HCT116 (cell line): ENCODE measurements around the gene TPM2. TPM values are rescaled to one million over a fixed set of nuclear protein-coding genes. Genes with fewer than 3 reads are reported as not detected.

Experiments
- ATAC-seq: fragments of 200-7000 bp; cut with Tn5 transposase; 2 replicates; pipeline ENCODE4 v1.9.1; 2020; ENCODE audit warnings: mild to moderate bottlenecking, moderate library complexity
- BruUV-seq: library from RNA; stranded (reverse); fragments of 400-500 nt; replicated peaks from 2 replicates; lab custom pipeline; 2021; lab: Mats Ljungman, UMichigan
- CTCF ChIA-PET: fragments of 300-600 bp; sonication (Branson Sonifier 250); formaldehyde crosslinking; loops from one replicate; lab custom pipeline; 2021; ENCODE audit warnings: antibody characterized with exemption; lab: Charles Lee
- POLR2A ChIA-PET: fragments of 300-600, 350-600 bp; sonication (Branson Sonifier 250); formaldehyde crosslinking; loops from one replicate; lab custom pipeline; 2021; ENCODE audit warnings: antibody characterized with exemption; lab: Charles Lee
- RAD21 ChIA-PET, 2 experiments: fragments of 300-600 bp; sonication (Branson Sonifier 250); formaldehyde crosslinking; loops; one replicate each; lab custom pipeline; 2023; ENCODE audit warnings: low total read pairs in 2 of 2; ENCODE audit not compliant: uncharacterized antibody in 2 of 2, unreplicated experiment in 2 of 2, low non-redundant PET in 1 of 2; lab: Charles Lee
- DNase-seq: peaks from one replicate; pipeline ENCODE4 v3.0.0-alpha.2; 2010; ENCODE audit warnings: low read depth, low spot score
- H2AFZ ChIP-seq: fragments of 200-600 bp; shearing (Covaris generic), sonication (generic); 2 replicates; pipeline ENCODE4 v1.6.1; 2017; ENCODE audit warnings: low read depth, mixed run types, mixed read lengths, antibody characterized with exemption, low read length; ENCODE audit not compliant: poor library complexity, severe bottlenecking
- H3K27ac ChIP-seq: 2 replicates; pipeline ENCODE4 v1.5.1; 2012; ENCODE audit warnings: low read depth, low read length
- H3K27me3 ChIP-seq: fragments of 200-600 bp; sonication (generic); 2 replicates; pipeline ENCODE4 v1.6.1; 2016; ENCODE audit warnings: mixed run types, low read length, mixed read lengths; ENCODE audit not compliant: insufficient read depth
- H3K36me3 ChIP-seq, 2 experiments: fragments of 200-500 bp in 1 of 2; fragments of 200-600 bp in 1 of 2; sonication (Bioruptor generic) in 1 of 2; sonication (generic) in 1 of 2; 2 replicates each; pipeline versions ENCODE4 v1.5.1 to v1.6.1; 2014 to 2016; ENCODE audit warnings: low read length in 2 of 2, inconsistent platforms in 1 of 2, mixed read lengths in 1 of 2, mixed run types in 1 of 2; ENCODE audit not compliant: insufficient read depth in 2 of 2, control insufficient read depth in 1 of 2
- H3K4me1 ChIP-seq, 2 experiments: fragments of 200-600 bp in 1 of 2; sonication (generic) in 1 of 2; 2 replicates each; pipeline versions ENCODE4 v1.5.1 to v1.6.1; 2012 to 2017; ENCODE audit warnings: low read length in 2 of 2, inconsistent platforms in 1 of 2, mild to moderate bottlenecking in 1 of 2, mixed read lengths in 1 of 2, mixed run types in 1 of 2, moderate library complexity in 1 of 2; ENCODE audit not compliant: insufficient read depth in 2 of 2, control insufficient read depth in 1 of 2
- H3K4me2 ChIP-seq: fragments of 200-600 bp; sonication (generic); 2 replicates; pipeline ENCODE4 v1.6.1; 2017; ENCODE audit warnings: mixed run types, low read length, mixed read lengths
- H3K4me3 ChIP-seq, 2 experiments: fragments of 200-600 bp in 1 of 2; sonication (generic) in 1 of 2; replicated peaks in 1 of 2; 2 replicates each; pipeline ENCODE4 v1.5.1; 2011 to 2016; ENCODE audit warnings: low read length in 2 of 2, control low read depth in 1 of 2, low read depth in 1 of 2, mild to moderate bottlenecking in 1 of 2, mixed read lengths in 1 of 2, mixed run types in 1 of 2
- H3K79me2 ChIP-seq: fragments of 200-600 bp; sonication (generic); 2 replicates; pipeline ENCODE4 v1.6.1; 2017; ENCODE audit warnings: mild to moderate bottlenecking, mixed run types, low read length, moderate library complexity, mixed read lengths; ENCODE audit not compliant: insufficient read depth
- H3K9ac ChIP-seq: fragments of 200-600 bp; sonication (generic); 2 replicates; pipeline ENCODE4 v1.6.1; 2016; ENCODE audit warnings: low read length, mixed read lengths
- H3K9me2 ChIP-seq: fragments of 200-600 bp; sonication (generic), shearing (Covaris generic); 2 replicates; pipeline ENCODE4 v1.6.1; 2017; ENCODE audit warnings: mixed run types, mild to moderate bottlenecking, moderate library complexity; ENCODE audit not compliant: insufficient read depth
- H3K9me3 ChIP-seq, 2 experiments: fragments of 200-500 bp in 1 of 2; fragments of 200-600 bp in 1 of 2; sonication (Bioruptor generic) in 1 of 2; sonication (generic) in 1 of 2; 2 replicates each; pipeline ENCODE4 v1.6.1; 2014 to 2017; ENCODE audit warnings: low read length in 2 of 2, mixed read lengths in 2 of 2, inconsistent platforms in 1 of 2, low read depth in 1 of 2, mild to moderate bottlenecking in 1 of 2, mixed run types in 1 of 2, moderate library complexity in 1 of 2; ENCODE audit not compliant: control insufficient read depth in 1 of 2, insufficient read depth in 1 of 2
- H4K20me1 ChIP-seq: fragments of 200-600 bp; sonication (generic), shearing (Covaris generic); 2 replicates; pipeline ENCODE4 v1.6.1; 2017; ENCODE audit warnings: mixed run types, mild to moderate bottlenecking, moderate library complexity; ENCODE audit not compliant: insufficient read depth
- CBX3 ChIP-seq: IDR thresholded peaks from 2 replicates; pipeline ENCODE4 v1.6.1; 2012; ENCODE audit warnings: low read depth
- CEBPB ChIP-seq: IDR thresholded peaks from 2 replicates; pipeline ENCODE4 v1.6.1; 2012; ENCODE audit warnings: low read depth
- EGR1 ChIP-seq: IDR thresholded peaks from 2 replicates; pipeline ENCODE4 v1.6.1; 2012; ENCODE audit warnings: low read depth
- ELF1 ChIP-seq: IDR thresholded peaks from 2 replicates; pipeline ENCODE4 v1.6.1; 2012; ENCODE audit warnings: low read depth, borderline replicate concordance
- EZH2 ChIP-seq: fragments of 200-600 bp; sonication (generic); IDR thresholded peaks from 2 replicates; pipeline ENCODE4 v1.6.1; 2017; ENCODE audit warnings: antibody characterized with exemption, mixed run types
- EZH2phosphoT487 ChIP-seq: fragments of 200-600 bp; IDR thresholded peaks from 2 replicates; pipeline ENCODE4 v1.6.1; 2018; ENCODE audit warnings: antibody characterized with exemption, borderline replicate concordance
- FOSL1 ChIP-seq: IDR thresholded peaks from 2 replicates; pipeline ENCODE4 v1.6.1; 2012; ENCODE audit warnings: low read depth
- JUND ChIP-seq: IDR thresholded peaks from 2 replicates; pipeline ENCODE4 v1.6.1; 2012
- POLR2A ChIP-seq: IDR thresholded peaks from 2 replicates; pipeline ENCODE4 v1.7.0; 2011; ENCODE audit warnings: borderline replicate concordance; ENCODE audit not compliant: insufficient read depth, insufficient read length; ENCODE audit errors: extremely low read depth
- POLR2AphosphoS5 ChIP-seq: IDR thresholded peaks from 2 replicates; pipeline ENCODE4 v1.6.1; 2011; ENCODE audit warnings: mild to moderate bottlenecking, low read depth, low read length, moderate library complexity
- SIN3A ChIP-seq: IDR thresholded peaks from 2 replicates; pipeline ENCODE4 v1.6.1; 2012; ENCODE audit warnings: low read depth
- SP1 ChIP-seq: IDR thresholded peaks from 2 replicates; pipeline ENCODE4 v1.6.1; 2012; ENCODE audit warnings: low read depth
- SRF ChIP-seq: IDR thresholded peaks from 2 replicates; pipeline ENCODE4 v1.6.1; 2012; ENCODE audit warnings: low read depth
- TCF7L2 ChIP-seq: IDR thresholded peaks from 2 replicates; pipeline ENCODE4 v1.7.0; 2011; ENCODE audit warnings: borderline replicate concordance, inconsistent platforms; ENCODE audit not compliant: insufficient read depth, insufficient read length; ENCODE audit errors: extremely low read depth
- YY1 ChIP-seq: IDR thresholded peaks from 2 replicates; pipeline ENCODE4 v1.6.1; 2011; ENCODE audit warnings: low read length, low read depth, moderate library complexity, mild to moderate bottlenecking; ENCODE audit not compliant: insufficient replicate concordance; ENCODE audit errors: extremely low read depth
- ZFX ChIP-seq: fragments of 450-650 bp; IDR thresholded peaks from 2 replicates; pipeline ENCODE4 v1.6.1; 2017
- intact Hi-C: fragments of 100-400 bp; cut with micrococcal nuclease; formaldehyde crosslinking; loops from 2 replicates; pipeline ENCODE4 v1.10.0; 2022
- total RNA-seq: library from RNA; stranded (reverse); gene quantifications from one replicate; pipeline ENCODE4 v1.2.1, GENCODE V29; 2021; ENCODE audit not compliant: unreplicated experiment
- TF ChIP-seq, protein P1 (sequence below): IDR thresholded peaks from 2 replicates; pipeline ENCODE4 v1.6.1; 2012
- TF ChIP-seq, protein P2 (sequence below), 3 experiments: fragments of 200-600 bp in 1 of 3; sonication (generic) in 1 of 3; IDR thresholded peaks in 2 of 3; conservative IDR thresholded peaks in 1 of 3; 2 replicates each; pipeline ENCODE4 v1.5.1; 2012 to 2017; ENCODE audit warnings: low read depth in 2 of 3, low read length in 2 of 3, antibody characterized with exemption in 1 of 3, borderline replicate concordance in 1 of 3, control low read depth in 1 of 3, mild to moderate bottlenecking in 1 of 3, mixed read lengths in 1 of 3, mixed run types in 1 of 3, moderate library complexity in 1 of 3; ENCODE audit not compliant: insufficient read depth in 1 of 3

Gene TPM2
- total RNA-seq, 1 experiment from 2014 or later: 278 TPM

DNA sequence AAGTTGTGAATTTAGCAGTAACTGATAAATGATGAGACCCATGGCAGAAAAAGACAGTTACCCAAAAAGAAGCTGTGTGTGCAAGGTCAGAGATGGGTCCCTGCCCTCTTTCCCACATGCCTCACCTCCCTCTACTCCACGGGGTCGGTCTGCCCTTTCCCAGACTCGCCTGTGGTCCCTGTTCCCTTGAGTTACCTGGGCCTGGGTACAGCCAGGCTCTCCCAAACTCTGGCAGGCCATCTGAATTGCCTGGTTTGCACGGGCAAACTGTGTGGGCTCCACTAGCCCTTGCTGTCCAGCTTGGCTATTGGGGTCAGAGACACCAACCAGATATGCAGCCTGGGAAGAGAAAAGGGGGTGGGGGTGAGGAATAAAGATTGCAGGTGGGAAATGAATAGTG is 18.4 kb upstream of the TPM2 start:
- CTCF ChIA-PET: no interaction called here
- no peak overlapping the region for H2AFZ ChIP-seq
- DNase-seq: no peak
- BruUV-seq: no TSS peak
- ATAC-seq: no peak
- RAD21 ChIA-PET: no interaction called here
- no peak overlapping the region for H3K27ac ChIP-seq
- H4K20me1 ChIP-seq: no peaks in the 10 kb centered on the region
- H3K4me1 ChIP-seq: no peaks in the 10 kb centered on the region
- H3K9ac ChIP-seq: no peak overlapping the region
- no peaks in the 10 kb centered on the region for H3K27me3 ChIP-seq
- no peaks in the 10 kb centered on the region for H3K79me2 ChIP-seq
- no peaks in the 10 kb centered on the region for H3K9me2 ChIP-seq
- TF ChIP-seq, protein P1, sequence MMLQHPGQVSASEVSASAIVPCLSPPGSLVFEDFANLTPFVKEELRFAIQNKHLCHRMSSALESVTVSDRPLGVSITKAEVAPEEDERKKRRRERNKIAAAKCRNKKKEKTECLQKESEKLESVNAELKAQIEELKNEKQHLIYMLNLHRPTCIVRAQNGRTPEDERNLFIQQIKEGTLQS: no peak
- TF ChIP-seq SP1 (no peak), POLR2A (no peak), SIN3A (no peak), EZH2phosphoT487 (no peak), JUND (no peak)
- TF ChIP-seq, protein P2, sequence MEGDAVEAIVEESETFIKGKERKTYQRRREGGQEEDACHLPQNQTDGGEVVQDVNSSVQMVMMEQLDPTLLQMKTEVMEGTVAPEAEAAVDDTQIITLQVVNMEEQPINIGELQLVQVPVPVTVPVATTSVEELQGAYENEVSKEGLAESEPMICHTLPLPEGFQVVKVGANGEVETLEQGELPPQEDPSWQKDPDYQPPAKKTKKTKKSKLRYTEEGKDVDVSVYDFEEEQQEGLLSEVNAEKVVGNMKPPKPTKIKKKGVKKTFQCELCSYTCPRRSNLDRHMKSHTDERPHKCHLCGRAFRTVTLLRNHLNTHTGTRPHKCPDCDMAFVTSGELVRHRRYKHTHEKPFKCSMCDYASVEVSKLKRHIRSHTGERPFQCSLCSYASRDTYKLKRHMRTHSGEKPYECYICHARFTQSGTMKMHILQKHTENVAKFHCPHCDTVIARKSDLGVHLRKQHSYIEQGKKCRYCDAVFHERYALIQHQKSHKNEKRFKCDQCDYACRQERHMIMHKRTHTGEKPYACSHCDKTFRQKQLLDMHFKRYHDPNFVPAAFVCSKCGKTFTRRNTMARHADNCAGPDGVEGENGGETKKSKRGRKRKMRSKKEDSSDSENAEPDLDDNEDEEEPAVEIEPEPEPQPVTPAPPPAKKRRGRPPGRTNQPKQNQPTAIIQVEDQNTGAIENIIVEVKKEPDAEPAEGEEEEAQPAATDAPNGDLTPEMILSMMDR (IDR thresholded peaks at IDR 0.05 in 2 of 3, conservative IDR thresholded peaks at IDR 0.05 in 1 of 3; ENCODE audit: borderline replicate concordance in 1 of 3, insufficient read depth in 1 of 3, low read depth in 2 of 3, low read length in 2 of 3): no peak
- no peak overlapping the region for H3K4me2 ChIP-seq
- H3K9me3 ChIP-seq: no peaks in the 10 kb centered on the region
- POLR2A ChIA-PET: no interaction called here
- H3K36me3 ChIP-seq: peaks cover 55 to 74% of the 10 kb centered on the region in 2 experiments
- no peak overlapping the region for H3K4me3 ChIP-seq
- intact Hi-C loops: no loop called here

DNA sequence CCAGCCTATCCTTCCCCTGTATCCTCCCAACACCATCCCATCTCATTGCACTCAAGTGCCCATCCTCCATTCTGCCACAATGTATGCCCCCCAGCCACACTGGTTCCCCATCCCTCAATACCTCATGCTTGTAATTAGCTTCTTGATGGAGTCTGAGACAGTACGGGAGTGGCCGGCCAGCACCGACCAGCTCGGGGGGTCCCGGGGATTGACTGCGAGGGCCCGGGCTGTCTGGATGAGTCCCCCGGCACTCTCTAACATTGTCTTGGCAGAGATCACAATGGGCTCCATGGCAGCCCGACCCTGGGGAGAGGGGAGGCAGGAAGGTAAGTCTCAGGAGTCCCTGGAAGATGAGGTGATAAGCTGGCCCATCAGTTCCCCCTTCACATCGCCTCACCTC is 17.2 kb upstream of the TPM2 start:
- ChIA-PET POLR2A (no interaction called here), RAD21 (no interaction called here), CTCF (no interaction called here)
- peaks cover 51 to 74% of the 10 kb centered on the region in 2 experiments for H3K36me3 ChIP-seq
- H4K20me1 ChIP-seq: no peaks in the 10 kb centered on the region
- H3K4me3 ChIP-seq: no peak overlapping the region
- H3K27me3 ChIP-seq: no peaks in the 10 kb centered on the region
- no peak for ATAC-seq
- no peak overlapping the region for H3K9ac ChIP-seq
- no peaks in the 10 kb centered on the region for H3K9me3 ChIP-seq
- no peak overlapping the region for H3K4me2 ChIP-seq
- intact Hi-C loops: no loop called here
- DNase-seq: no peak
- no peak overlapping the region for H3K27ac ChIP-seq
- no peak overlapping the region for H2AFZ ChIP-seq
- BruUV-seq: no TSS peak
- no peaks in the 10 kb centered on the region for H3K9me2 ChIP-seq
- H3K79me2 ChIP-seq: no peaks in the 10 kb centered on the region
- no peaks in the 10 kb centered on the region for H3K4me1 ChIP-seq
- no peak for TF ChIP-seq CEBPB
- TF ChIP-seq, protein P1: no peak
- no peak for TF ChIP-seq TCF7L2
- no peak for TF ChIP-seq EZH2phosphoT487
- TF ChIP-seq SP1: no peak
- TF ChIP-seq POLR2A: no peak
- TF ChIP-seq CBX3: no peak
- no peak for TF ChIP-seq POLR2AphosphoS5
- TF ChIP-seq ZFX: no peak
- no peak for TF ChIP-seq JUND
- TF ChIP-seq ELF1: no peak
- TF ChIP-seq EGR1: no peak
- no peak for TF ChIP-seq FOSL1
- no peak for TF ChIP-seq EZH2
- no peak for TF ChIP-seq SRF
- TF ChIP-seq SIN3A: no peak
- no peak for TF ChIP-seq YY1
